GM12878 (cell line): ENCODE results near the gene CLCN2. TPM values are rescaled to one million over a fixed set of nuclear protein-coding genes. Genes with fewer than 3 reads are reported as not detected.
A peak's percentile ranks its signal among the peaks of the same experiment; 100 is the strongest.

ENCODE experiments used
- ATAC-seq: fragments of 200-7000 bp; cut with Tn5 transposase; 3 replicates; pipeline ENCODE4 v1.9.1; 2020; ENCODE audit warnings: mild to moderate bottlenecking, moderate library complexity
- BruUV-seq: library from RNA; stranded (reverse); fragments of 400-500 nt; replicated peaks from 2 replicates; lab custom pipeline; 2021; lab: Mats Ljungman, UMichigan
- CTCF ChIA-PET: fragments of 300-600 bp; sonication (Branson Sonifier 250); formaldehyde crosslinking; extraction: SDS; loops from one replicate; lab custom pipeline; 2021; ENCODE audit warnings: inconsistent platforms; lab: Yijun Ruan, JAX
- POLR2A ChIA-PET: fragments of 350-600 bp; formaldehyde crosslinking; extraction: SDS; loops from one replicate; lab custom pipeline; 2021; ENCODE audit warnings: inconsistent platforms; lab: Charles Lee
- RAD21 ChIA-PET: fragments of 300-600 bp; sonication (Branson Sonifier 250); formaldehyde crosslinking; loops from one replicate; lab custom pipeline; 2023; ENCODE audit warnings: antibody characterized with exemption; ENCODE audit not compliant: unreplicated experiment; lab: Charles Lee
- SMC1A ChIA-PET: fragments of 300-600 bp; sonication (Branson Sonifier 250); formaldehyde crosslinking; loops from one replicate; lab custom pipeline; 2023; ENCODE audit not compliant: unreplicated experiment, uncharacterized antibody; lab: Charles Lee
- DNase-seq: peaks from one replicate; pipeline ENCODE4 v3.0.0-alpha.2; 2011; ENCODE audit warnings: low read depth, low spot score
- FAIRE-seq: peaks from 3 replicates; lab custom pipeline; 2011; peaks lifted over from hg19 to GRCh38; lab: Jason Lieb, UNC
- H2AFZ ChIP-seq: 2 replicates; pipeline ENCODE4 v1.6.0; 2011; ENCODE audit warnings: low read depth, low read length, control low read depth; ENCODE audit not compliant: control insufficient read depth
- H3K27ac ChIP-seq: 2 replicates; pipeline ENCODE4 v1.5.1; 2011; ENCODE audit warnings: control low read depth; ENCODE audit not compliant: control insufficient read depth, insufficient read depth
- H3K27me3 ChIP-seq, 2 experiments: replicated peaks in 1 of 2; 2 replicates each; pipeline versions ENCODE4 v1.6.0 to v1.6.1; 2011; ENCODE audit warnings: low read length in 1 of 2; ENCODE audit not compliant: control insufficient read depth in 2 of 2, insufficient read depth in 2 of 2
- H3K36me3 ChIP-seq, 2 experiments: 2 replicates each; pipeline ENCODE4 v1.5.1; 2011; ENCODE audit warnings: low read length in 1 of 2; ENCODE audit not compliant: control insufficient read depth in 2 of 2, insufficient read depth in 2 of 2
- H3K4me1 ChIP-seq: 2 replicates; pipeline ENCODE4 v1.6.1; 2011; ENCODE audit warnings: mild to moderate bottlenecking, low read length, moderate library complexity, mixed read lengths; ENCODE audit not compliant: control insufficient read depth, insufficient read depth
- H3K4me2 ChIP-seq: 2 replicates; pipeline ENCODE4 v1.6.0; 2011; ENCODE audit warnings: control low read depth; ENCODE audit not compliant: control insufficient read depth, insufficient read depth
- H3K4me3 ChIP-seq: fragments of 200-600 bp; sonication (generic); 2 replicates; pipeline ENCODE4 v1.5.1; 2016
- H3K79me2 ChIP-seq: 2 replicates; pipeline ENCODE4 v1.6.0; 2011; ENCODE audit warnings: low read length; ENCODE audit not compliant: control insufficient read depth, insufficient read depth
- H3K9ac ChIP-seq: 2 replicates; pipeline ENCODE4 v1.8.0; 2011; ENCODE audit warnings: low read length, control low read depth, mixed read lengths; ENCODE audit not compliant: control insufficient read depth, insufficient read depth
- H3K9me3 ChIP-seq: replicated peaks from 3 replicates; pipeline ENCODE4 v1.5.1; 2011; ENCODE audit warnings: mild to moderate bottlenecking, low read length; ENCODE audit not compliant: control insufficient read depth, insufficient read depth
- H4K20me1 ChIP-seq: 2 replicates; pipeline ENCODE4 v1.6.0; 2011; ENCODE audit not compliant: control insufficient read depth, insufficient read depth
- BHLHE40 ChIP-seq, 2 experiments: fragments of 450-650 bp in 1 of 2; IDR thresholded peaks; 2 replicates each; pipeline ENCODE4 v1.6.1; 2011 to 2017; ENCODE audit warnings: low read depth in 2 of 2, borderline replicate concordance in 1 of 2, improper control_type of control experiment in 1 of 2, low read length in 1 of 2, mild to moderate bottlenecking in 1 of 2
- GABPA ChIP-seq: IDR thresholded peaks from 2 replicates; pipeline ENCODE4 v1.6.1; 2014; ENCODE audit warnings: antibody characterized with exemption, low read depth, mild to moderate bottlenecking, inconsistent platforms
- HDGF ChIP-seq: fragments of 450-650 bp; IDR thresholded peaks from 2 replicates; pipeline ENCODE4 v1.6.1; 2016; ENCODE audit warnings: antibody characterized with exemption
- IKZF1 ChIP-seq: fragments of 450-650 bp; conservative IDR thresholded peaks from 2 replicates; pipeline ENCODE4 v1.6.1; 2017; ENCODE audit warnings: antibody characterized with exemption, mild to moderate bottlenecking
- NBN ChIP-seq: fragments of 450-650 bp; IDR thresholded peaks from 2 replicates; pipeline ENCODE4 v1.6.1; 2016
- POLR2A ChIP-seq: IDR thresholded peaks from 2 replicates; pipeline ENCODE4 v1.6.1; 2011; ENCODE audit warnings: low read depth, mild to moderate bottlenecking, low read length
- RUNX3 ChIP-seq: IDR thresholded peaks from 2 replicates; pipeline ENCODE4 v1.6.1; 2012; ENCODE audit warnings: low read length, inconsistent platforms
- SMAD1 ChIP-seq: fragments of 450-650 bp; IDR thresholded peaks from 2 replicates; pipeline ENCODE4 v1.6.1; 2018; ENCODE audit warnings: mild to moderate bottlenecking, low read depth; ENCODE audit not compliant: partially characterized antibody
- SMC3 ChIP-seq: IDR thresholded peaks from 2 replicates; pipeline ENCODE4 v1.6.1; 2011; ENCODE audit warnings: low read length, improper control_type of control experiment, borderline replicate concordance
- SREBF2 ChIP-seq: IDR thresholded peaks from 2 replicates; pipeline ENCODE4 v1.6.1; 2012; ENCODE audit warnings: mild to moderate bottlenecking, low read length
- TBL1XR1 ChIP-seq: IDR thresholded peaks from 2 replicates; pipeline ENCODE4 v1.6.1; 2012; ENCODE audit warnings: low read depth, low read length, improper control_type of control experiment
- WGBS: methylation state at CpG from one replicate; pipeline ENCODE4 v1.1.6; 2016; ENCODE audit warnings: low lambda C conversion rate; ENCODE audit not compliant: insufficient replicate concordance, insufficient coverage; ENCODE audit errors: missing lambda C conversion rate; 5-methylcytosine and 5-hydroxymethylcytosine counted together
- in situ Hi-C: fragments of 300-500 bp; cut with MboI; formaldehyde crosslinking; loops from 9 replicates; pipeline ENCODE4 v1.14.3; 2018; ENCODE audit warnings: mixed read lengths
- intact Hi-C: fragments of 100-400 bp; cut with micrococcal nuclease; formaldehyde crosslinking; loops from one replicate; pipeline ENCODE4 v1.14.2; 2022; ENCODE audit not compliant: unreplicated experiment
- polyA plus RNA-seq, 11 experiments: library from polyadenylated mRNA; depleted of rRNA in 4 of 11; unstranded in 6 of 11; stranded (reverse) in 5 of 11; fragments of >200 nt; fragmentation: Nextera tagmentation in 4 of 11; fragmentation: Illumina TruSeq in 1 of 11; extraction: Ambion mirVana in 4 of 11; extraction: Trizol in 1 of 11; gene quantifications; 1 replicate in 1 of 11; 2 replicates in 10 of 11; pipeline versions ENCODE4 v1.2.1 to v1.2.3, GENCODE V29; 2011 to 2016; ENCODE audit warnings: inconsistent platforms in 2 of 11, missing spikeins in 2 of 11, low read depth in 1 of 11
- total RNA-seq, 4 experiments: library from RNA; depleted of rRNA in 3 of 4; stranded (reverse); fragments of >200 nt in 3 of 4; fragmentation: Illumina TruSeq in 1 of 4; extraction: Trizol in 1 of 4; gene quantifications; 2 replicates each; pipeline versions ENCODE4 v1.2.1 to v1.2.3, GENCODE V29; 2013 to 2021

The CLCN2 gene
- total and polyA plus RNA-seq, 10 of the 15 experiments (the other 5 are each of a cell fraction or from before 2014, with no cell fraction given) = 0.13 to 2.6 (median 0.85) TPM; not detected in 1

- DNase-seq (no peak), ATAC-seq (0 out of 3 replicates have a peak, but pooled peaks have one; percentile 3), FAIRE-seq (no peak)
- RAD21 ChIA-PET = no interaction called here
- no peaks in the 10 kb centered on the region for H3K27me3 ChIP-seq
- intact Hi-C loops = loop anchor here (5.0 kb wide), 1 partner anchor 46 kb away; the partner anchor contains the start of genes CLCN2 and POLR2H
- TF ChIP-seq POLR2A (peak; percentile 27), SMAD1 (no peak), HDGF (0 out of 2 replicates have a peak, but pooled peaks have one; percentile 22)
- TF ChIP-seq, all 136 proteins: peak for 2
- CTCF ChIA-PET = interaction anchor here (1.2 kb wide), 1 partner anchor 38 kb away, joined by 3 read pairs; no protein-coding TSS in a partner anchor
- Histone ChIP-seq H3K4me1 (peaks cover 3% of the 10 kb centered on the region; the same call in 1 of the 2 replicates), H4K20me1 (peaks cover 12% of the 10 kb centered on the region), H3K36me3 (peaks cover 25 to 34% of the 10 kb centered on the region in 2 experiments), H2AFZ (no peak overlapping the region), H3K4me2 (peak overlapping the region; percentile 95), H3K4me3 (peak overlapping the region; percentile 100), H3K79me2 (peaks cover 58% of the 10 kb centered on the region), H3K9ac (peak overlapping the region; percentile 99; the same call in 1 of the 2 replicates), H3K9me3 (no peaks in the 10 kb centered on the region), H3K27ac (no peak overlapping the region)
- POLR2A ChIA-PET = no interaction called here
- SMC1A ChIA-PET = interaction anchor here (0.9 kb wide), 1 partner anchor 10 kb away, joined by 4 read pairs; no protein-coding TSS in a partner anchor
- 65% methylated on average over 7 of the region's 7 CpGs for WGBS
- no TSS peak for BruUV-seq
- in situ Hi-C loops = no loop called here
Measured at GRCh38 chr3:184316792-184317191, 44.6 kb downstream of the CLCN2 start.

GRCh38 chr3:184315871-184316661, 45.3 kb downstream of the CLCN2 start:
- ChIA-PET SMC1A (interaction anchor here (0.9 kb wide), 1 partner anchor 10 kb away, joined by 4 read pairs; no protein-coding TSS in a partner anchor), CTCF (no interaction called here), RAD21 (no interaction called here), POLR2A (interaction anchor here (0.7 to 1.0 kb wide), 4 partner anchors 9 to 46 kb away, joined by 3 to 4 read pairs (median 4); no protein-coding TSS in a partner anchor)
- Histone ChIP-seq H3K27ac (peak overlapping the region; percentile 92), H3K4me2 (peak overlapping the region; percentile 95), H3K27me3 (no peaks in the 10 kb centered on the region), H3K4me1 (peaks cover 3% of the 10 kb centered on the region; the same call in 1 of the 2 replicates), H2AFZ (no peak overlapping the region), H3K36me3 (peaks cover 18 to 28% of the 10 kb centered on the region in 2 experiments), H3K9ac (peak overlapping the region; percentile 99), H4K20me1 (peaks cover 12% of the 10 kb centered on the region), H3K4me3 (peak overlapping the region; percentile 100), H3K9me3 (no peaks in the 10 kb centered on the region)
- FAIRE-seq (no peak), ATAC-seq (peak; percentile 7)
- whole genome bisulfite sequencing = 4% methylated on average over 16 of the region's 16 CpGs
- TF ChIP-seq BHLHE40 (IDR thresholded peaks at IDR 0.05; ENCODE audit: borderline replicate concordance in 1 of 2, low read depth in 2 of 2, low read length in 1 of 2) = no peak
- no peak for TF ChIP-seq NBN
- TF ChIP-seq SREBF2 = no peak
- no peak for TF ChIP-seq SMC3
- no peak for TF ChIP-seq IKZF1
- no peak for TF ChIP-seq TBL1XR1
- TF ChIP-seq RUNX3 = no peak
- TF ChIP-seq GABPA = no peak
- TF ChIP-seq, all 136 proteins: peak for 0
- H3K79me2 ChIP-seq = peaks cover 58% of the 10 kb centered on the region
- intact Hi-C loops = loop anchor here (2.0 to 5.0 kb wide), 2 partner anchors 17 to 46 kb away; partner anchors contain the start of genes CLCN2, POLR2H and PSMD2
- BruUV-seq = no TSS peak
- in situ Hi-C loops = no loop called here
- DNase-seq = no peak
